NCI-H2227 treated with DMSO at 0.1 percent for 48 hours (cell line): ENCODE measurements around the gene ODAD3.
"Not testable (repeated sequence)": the region's sequence is repeated elsewhere in the genome, so short reads cannot be mapped to it uniquely, and the experiment has no call there.

ENCODE experiments used
- DNase-seq: peaks from one replicate; lab custom pipeline; 2025; lab: John Stamatoyannopoulos, UW

Gene ODAD3

DNA sequence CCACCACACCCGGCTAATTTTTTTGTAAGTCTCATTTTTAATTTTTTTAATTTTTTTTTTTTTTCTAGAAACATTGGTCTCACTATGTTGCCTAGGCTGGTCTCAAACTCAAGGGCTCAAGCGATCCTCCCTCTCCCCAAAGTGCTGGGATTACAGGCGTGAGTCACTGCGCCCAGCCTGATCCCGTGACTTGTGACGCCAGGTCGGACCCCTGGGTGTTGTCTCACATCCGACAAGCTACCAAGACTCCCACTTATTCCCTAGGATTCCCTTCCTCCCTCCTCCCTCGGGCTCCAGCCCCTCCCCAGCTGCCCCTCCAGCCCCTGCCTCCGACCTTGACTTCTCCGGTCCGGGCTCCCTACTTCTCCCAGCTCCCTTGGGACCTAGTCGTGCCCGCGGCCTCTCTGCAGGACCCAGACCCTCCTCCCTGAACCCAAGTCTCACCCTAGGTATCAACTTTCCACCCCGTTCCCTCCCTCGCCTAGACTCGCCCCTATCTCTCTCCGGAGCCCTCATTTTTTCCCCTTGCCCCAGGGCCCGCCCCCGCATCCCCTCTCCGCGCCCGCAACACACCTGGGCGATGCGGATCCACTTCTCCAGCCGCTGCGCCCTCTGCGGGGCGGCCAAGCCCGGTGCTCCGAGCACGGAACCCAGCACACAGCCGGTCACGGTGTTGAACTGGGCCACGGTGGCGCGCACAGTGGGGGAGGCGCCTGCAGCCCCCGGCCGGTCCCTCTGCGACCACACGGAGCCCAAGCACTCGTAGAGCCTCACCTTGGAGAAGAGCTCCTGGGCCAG is 28.9 kb downstream of the ODAD3 start:
- DNase-seq = no peak

DNA sequence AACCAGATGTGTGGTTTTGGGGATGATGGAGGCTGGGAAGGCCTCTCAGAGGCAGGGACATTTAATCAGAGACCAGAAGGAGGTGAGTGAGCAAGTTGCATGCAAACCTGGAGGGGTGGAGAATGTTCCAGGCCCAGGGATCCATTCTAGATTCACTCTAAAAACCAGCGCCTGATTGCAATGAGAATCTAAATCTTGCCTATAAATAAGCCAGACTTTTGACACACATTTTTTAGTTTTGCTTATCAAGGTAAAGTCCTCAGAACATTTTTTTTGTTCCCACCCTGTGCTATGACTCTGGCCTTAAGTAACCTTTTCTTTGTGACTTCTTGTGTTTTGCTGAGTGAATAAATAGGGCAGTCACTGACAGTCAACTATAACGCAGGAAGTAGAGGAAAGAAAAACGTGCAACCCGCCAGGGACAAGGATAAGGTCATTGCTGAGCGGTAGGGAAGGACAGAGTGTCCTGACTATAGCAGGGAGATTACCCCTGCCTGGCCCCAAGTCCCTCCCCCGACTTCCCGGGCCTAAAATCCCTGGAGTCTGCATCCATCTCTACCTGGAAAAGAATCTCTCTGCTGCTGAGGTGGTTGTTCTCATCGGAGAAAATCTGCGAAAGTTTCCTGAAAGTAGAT is 30.2 kb downstream of the ODAD3 start:
- DNase-seq = no peak

DNA sequence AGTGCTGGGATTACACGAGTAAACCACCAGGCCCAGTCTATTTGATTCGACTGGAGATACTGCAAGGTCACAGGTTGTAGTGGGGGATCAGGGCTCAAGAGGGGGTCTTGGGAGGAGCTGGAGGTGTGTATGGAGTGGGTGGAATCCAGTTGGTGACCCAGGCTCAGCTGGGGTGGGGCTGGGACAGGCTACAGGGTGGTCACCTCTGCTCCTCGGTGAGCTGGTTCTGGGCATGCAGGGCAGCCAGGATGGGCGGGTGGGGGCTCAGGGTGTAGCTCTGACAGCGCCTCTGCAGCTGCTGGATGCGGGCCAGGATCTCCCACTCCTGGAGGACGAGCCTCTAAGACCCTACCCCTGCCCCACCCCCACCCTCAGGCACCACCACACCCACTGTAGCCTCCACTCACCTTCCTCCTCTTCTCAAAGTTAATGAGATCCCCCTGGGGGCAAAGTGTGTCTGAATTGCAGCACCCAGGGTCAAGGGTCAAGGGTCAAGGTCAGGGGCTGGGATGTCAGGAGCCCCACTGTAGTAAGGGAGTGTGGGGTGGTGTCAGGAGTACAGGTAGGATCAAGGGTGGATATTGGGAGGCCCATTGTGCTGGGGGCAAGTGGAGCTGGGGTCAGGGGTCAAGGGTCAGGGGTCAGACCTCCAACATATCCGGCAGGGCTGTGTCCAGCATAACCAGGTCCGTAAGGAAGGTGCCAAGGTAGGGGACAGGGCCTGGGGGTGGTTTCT is 32.9 kb downstream of the ODAD3 start:
- DNase-seq = no peak

DNA sequence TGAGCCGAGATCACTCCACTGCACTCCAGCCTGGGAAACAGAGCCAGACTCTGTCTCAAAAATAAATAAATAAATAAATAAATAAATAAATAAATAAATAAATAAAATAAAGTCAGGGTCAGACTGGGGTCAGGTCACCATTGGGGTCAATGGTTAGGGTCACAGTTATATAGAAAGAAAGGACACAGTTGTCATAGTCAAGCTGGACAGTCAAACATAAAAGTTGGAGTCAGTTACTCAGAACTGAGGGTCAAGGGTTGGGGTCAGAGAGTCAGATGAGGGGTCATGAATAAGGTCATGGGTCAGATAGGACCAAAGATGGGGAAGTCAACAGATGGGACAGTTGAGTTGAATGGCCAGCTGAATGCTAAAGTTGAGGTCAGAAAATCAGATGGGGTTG is 34.1 kb downstream of the ODAD3 start:
- no peak for DNase-seq

DNA sequence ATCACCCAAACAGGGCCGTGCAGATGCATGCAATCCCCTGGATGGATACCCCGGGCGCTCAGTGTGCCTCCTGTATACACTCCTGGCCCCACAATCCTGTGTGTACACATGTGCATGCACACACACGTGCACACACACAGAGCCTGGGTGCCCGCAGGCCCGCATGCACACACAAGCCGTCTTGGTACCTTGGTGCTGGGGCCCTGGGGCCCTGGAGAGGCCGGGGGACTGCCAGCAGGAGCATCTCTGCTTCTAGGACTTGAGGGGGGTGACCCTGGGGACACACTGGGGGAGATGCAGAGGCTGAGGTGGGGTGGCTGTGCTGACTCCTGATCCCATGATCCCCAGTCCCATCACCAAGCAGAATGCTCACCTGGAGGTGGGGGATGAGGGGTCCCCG is 35.3 kb downstream of the ODAD3 start:
- DNase-seq = no peak

DNA sequence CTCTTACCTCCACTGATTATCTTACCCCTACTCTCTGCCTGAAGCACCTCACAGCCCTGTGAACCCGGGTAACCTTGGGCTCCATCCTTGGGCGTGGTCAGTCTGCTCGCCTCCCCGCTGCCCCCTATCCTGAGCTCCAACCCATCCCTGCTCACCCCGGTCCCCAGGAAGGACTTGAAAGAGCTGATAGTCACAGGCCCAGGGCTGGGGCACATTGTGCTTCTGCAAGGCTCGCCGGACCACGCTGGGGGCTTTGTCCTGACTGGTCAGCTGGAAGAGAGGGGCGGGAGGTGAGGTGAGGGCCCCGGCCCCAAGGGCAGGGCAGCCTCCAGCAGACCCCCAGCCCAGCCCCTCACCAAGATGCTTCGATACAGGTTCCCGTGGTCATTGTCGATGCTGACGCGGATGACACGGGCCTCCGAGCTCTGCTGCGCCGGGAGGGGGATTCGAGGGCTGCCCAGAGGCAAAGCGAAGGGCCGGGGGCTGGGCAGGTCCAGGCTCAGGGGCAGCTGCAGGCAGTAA is 37.8 kb downstream of the ODAD3 start:
- DNase-seq = no peak

DNA sequence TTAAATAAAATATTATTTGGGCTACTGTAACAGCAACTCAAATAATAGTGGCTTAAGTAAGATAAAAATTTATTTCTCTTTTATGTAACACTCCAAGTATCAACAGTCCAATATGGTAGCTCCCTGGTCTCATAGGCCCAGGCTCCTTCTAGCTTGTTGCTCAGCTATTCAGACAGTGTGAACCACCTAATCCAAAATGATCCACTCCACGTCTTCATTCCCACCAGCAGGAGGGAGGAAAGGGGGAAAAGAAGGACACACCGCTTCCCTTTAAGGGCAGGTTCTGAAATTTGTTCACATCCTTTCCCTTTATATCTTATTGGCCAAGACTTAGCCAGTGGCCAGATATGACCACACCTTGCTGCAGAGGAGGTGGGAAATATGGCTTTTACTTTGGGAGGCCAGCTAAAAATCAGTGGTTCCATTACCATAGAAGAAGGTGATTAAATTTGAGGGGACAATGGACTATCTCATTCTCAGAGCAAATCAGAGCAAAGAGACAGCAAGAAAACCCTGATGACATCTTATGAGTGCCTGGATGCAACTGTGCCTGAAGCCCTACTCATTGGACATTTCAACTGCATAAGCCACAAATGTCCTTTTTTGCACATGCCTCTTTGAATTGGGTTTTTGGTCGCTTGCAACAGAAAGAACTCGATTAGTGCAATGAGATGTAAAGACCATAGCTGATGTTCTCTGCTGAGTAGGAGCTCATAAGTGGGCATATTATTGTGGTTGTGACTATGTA is 43.8 kb downstream of the ODAD3 start:
- no peak for DNase-seq

DNA sequence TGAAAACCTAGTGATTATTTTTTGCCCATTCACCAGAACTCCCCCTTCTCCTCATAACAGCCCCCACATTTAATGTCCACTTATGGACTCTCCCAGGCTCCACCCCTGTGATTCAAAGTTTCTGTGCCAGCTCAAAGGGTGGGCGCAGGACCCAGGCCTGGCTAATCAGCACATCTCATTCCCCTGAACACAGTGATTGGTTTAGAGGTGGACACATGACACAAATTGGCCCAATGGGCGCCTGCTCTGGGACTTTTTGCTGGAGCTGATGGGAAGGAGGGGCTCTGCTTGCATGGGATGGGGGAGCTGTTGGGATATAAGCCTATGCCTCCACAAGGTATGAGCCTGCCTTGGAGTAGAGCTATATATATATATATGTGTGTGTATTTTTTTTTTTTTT is 44.6 kb downstream of the ODAD3 start:
- no peak for DNase-seq

DNA sequence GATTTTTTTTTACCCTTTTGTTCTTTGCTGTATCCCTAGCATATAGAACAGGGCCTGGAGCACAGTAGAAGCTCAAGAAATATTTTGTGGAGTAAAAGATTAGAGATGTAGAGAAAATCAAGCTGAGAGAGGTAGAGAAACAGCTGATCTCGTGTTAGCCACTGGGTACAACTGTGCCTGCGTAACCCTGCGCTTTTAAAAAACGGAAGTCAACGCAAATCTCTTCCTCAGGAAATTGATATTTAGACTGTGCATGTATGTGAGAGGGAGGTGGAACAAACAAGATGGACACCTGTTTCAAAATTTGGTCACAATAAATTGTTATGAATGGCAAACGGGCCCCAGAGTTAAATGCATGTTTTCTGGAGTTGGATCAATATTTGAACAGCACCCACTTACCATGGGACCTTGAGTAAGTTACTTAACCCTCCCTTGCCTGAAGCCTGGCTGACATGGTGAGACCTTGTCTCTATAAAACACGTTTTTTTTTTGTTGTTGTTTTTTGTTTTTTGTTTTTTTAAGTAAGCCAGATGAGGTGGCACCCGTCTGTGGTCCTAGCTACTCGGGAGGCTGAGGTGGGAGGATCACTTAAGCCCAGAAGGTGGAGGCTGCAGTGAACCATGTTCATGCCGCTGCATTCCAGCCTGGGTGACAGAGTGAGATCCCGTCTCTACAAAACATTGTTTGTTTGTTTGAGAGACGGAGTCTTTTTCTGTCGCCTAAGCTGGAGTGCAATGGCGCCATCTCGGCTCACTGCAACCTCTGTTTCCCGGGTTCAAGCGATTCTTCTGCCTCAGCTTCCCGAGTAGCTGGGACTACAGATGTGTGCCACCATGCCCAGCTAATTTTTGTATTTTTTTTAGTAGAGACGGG is 47.5 kb downstream of the ODAD3 start:
- DNase-seq = no peak

DNA sequence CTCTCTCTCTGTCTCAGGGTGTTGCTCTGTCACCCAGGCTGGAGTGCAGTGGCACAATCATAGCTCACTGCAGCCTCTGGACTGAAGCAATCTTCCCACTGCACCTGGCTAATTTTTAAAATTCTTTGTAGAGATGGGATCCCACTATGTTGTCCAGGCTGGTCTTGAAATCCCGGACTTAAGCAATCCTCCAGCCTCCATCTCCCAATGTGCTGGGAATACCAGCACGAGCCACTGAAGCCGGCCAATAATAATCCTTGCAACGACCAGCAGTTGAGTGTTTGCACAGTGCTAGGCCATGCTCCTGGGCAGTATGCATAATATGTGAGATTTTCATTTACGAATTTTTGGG is 50.2 kb downstream of the ODAD3 start:
- DNase-seq = no peak

DNA sequence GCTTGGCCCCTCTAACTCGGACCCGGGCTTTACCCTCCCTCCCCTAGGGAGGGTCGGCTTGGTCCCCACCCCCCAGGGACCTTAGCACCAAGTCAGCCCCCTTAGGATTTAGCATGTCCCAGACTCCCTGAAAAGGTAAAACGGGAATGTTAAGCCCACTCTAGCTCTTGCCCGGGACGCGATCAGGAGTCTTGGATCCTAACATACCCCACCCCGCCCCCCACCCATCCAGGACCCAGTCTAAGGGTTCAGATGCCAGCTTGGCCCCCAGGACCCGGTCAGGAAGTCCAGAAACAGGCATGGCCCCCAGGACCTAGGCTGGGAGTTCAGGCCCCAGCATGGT is 51.2 kb downstream of the ODAD3 start:
- no peak for DNase-seq

DNA sequence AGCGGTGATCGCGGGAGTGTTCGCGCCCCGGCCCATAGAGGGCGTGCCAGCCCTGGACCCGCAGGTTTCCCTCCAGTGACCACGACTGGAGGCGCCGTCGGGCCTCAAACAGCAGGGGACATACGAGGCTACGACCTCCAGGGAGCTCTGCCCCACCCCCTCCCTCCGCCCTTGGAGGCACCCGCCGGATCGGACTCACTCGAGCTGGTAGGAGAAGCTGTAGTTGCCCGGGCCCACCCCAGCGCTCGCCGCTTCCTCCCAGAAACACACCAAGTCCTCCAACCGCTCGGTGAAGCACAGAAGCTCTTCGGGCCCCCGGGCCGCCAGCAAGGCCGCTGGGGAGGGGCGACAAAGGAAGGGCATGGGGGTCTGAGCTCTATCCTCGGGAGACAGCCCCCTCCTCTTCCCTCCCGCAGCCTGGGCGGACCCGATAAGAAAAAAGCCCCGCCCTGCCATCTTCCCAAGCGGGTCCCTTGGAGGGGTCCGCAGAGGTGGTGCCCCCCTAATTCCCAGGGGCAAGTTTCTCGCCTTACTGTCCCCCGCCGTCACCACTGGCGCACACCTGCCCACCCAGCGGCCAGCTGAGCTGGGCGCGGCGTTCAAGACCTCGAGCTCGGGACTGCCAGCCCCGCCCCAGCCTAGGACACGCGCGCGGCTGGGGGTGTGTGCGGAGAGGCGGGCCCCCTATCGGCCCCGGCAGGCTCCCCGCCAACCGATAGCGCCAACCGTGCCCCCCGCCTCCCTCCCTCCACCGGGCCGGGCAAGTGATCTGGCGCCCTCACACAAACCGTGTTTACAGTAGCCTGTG is 51.8 kb downstream of the ODAD3 start:
- DNase-seq = peak; percentile 19

DNA sequence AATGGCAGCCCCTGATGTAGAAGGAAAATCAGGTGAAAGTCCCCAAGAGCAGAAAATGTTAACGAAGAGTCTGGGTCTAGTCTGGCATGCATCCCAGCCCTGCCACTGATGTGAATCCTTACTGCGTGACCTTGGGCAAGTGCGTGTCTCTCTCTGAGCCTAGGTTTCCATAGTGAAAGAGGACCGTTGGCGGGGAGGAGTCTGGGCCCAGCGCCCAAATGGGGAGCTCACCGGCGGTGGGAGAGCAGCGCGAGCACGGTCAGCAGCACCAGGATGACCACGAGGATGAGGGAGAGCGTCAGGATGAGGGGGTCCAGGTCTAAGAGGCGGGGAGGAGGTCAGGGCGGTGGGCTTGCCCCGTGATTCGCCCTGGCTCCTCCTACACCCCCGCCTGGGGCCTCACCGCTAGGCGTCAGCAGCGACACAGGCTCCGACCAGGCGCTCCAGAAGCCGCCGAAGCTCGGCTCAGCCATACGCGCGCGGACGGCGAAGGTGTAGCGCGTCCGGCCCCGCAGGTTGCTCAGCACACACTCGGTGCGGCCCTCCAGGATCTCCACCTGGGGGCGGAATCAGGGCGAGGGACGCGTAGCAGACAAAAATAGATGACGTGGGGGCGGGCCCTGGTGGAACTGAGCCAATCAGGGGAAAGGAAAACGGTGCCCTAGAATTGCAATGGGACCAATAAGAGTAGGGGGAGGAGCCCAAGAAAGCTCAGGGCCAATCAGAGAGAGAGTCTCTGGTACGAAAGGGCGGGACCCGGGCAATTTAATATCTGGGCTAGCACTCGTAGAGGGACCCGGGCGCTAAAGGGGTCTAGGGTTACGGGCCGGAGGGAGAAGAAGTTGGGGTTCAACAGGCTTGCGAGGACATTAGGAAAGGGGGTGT is 54.0 kb downstream of the ODAD3 start:
- peak; percentile 96 for DNase-seq

DNA sequence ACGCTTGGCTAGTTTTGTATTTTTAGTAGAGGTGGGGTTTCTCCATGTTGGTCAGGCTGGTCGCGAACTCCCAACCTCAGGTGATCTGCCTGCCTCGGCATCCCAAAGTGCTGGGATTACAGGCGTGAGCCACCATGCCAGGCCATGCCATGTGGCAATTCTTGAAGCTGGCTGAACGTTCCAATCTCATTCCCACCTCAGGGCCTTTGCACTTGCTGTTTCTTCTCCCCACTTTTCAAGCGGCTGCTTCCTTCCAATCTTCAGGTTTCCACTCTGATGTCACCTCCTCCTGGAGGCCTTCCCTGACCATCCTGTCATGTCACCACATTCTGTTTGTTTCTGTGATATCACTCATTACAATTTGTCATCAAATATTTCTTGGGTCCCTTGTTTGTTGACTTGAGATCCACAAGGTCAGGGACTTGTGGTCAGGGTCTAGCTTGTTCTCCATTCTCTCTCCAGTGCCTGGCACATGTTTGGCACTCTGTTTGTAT is 55.0 kb downstream of the ODAD3 start:
- no peak for DNase-seq

DNA sequence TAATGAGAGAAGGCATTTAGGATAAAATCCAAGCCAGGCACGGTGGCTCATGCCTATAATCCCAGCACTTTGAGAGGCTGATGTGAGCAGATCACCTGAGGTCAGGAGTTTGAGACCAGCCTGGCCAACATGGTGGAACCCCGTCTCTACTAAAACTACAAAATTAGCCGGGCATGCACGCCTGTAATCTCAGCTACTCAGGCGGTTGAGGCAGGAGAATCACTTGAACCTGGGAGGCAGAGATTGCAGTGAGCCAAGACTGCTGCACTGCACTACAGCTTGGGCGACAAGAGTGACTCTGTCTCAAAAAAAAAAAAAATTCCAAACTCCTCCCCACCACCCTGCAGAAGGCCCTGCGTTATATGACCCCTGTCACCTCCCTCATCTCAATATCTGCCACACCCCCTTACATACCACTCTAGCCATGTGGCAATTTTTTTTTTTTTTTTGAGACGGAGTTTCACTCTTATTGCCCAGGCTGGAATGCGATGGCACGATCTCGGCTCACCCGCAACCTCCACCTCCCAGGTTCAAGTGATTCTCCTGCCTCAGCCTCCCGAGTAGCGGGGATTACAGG is 55.6 kb downstream of the ODAD3 start:
- DNase-seq = not testable (repeated sequence)

DNA sequence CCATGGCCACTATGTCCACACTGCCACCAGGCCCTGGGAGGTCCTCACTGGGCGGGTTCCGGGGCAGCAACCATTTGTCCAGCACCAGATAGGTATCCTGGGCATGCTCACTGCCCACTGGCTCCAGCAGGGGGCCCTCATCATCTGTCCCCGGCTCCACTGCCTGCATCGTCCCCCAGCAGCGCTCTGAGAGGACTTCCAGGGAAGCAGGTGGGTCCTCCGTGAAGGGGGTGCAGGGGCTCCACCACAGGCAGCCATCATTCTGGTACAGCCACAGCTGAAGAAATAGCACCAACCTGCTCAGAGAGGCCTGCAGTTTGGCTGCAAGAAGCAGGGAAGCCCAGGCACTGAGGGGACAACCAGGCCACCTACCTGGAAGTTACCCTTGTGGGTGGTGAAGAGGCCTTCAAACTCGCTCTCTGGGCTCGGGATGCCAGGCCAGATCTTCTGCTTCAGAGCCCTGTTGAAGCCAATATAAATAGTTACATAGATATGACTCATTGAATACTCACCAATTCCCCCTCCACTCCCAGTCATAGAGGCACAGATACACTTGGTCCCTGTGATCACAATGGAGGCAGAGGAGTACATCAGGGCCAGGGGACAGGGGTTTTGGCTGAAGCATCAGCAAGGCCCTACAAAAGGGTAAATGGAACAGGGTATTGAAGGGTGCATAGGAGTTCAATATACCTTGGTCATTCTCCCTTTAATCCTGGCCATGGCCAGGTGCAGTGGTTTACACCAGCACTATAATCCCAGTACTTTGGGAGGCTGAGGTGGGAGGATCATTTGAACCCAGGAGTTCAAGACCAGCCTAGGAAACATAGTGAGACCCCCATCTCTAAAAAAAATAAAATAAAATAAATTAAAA is 56.4 kb downstream of the ODAD3 start:
- no peak for DNase-seq

DNA sequence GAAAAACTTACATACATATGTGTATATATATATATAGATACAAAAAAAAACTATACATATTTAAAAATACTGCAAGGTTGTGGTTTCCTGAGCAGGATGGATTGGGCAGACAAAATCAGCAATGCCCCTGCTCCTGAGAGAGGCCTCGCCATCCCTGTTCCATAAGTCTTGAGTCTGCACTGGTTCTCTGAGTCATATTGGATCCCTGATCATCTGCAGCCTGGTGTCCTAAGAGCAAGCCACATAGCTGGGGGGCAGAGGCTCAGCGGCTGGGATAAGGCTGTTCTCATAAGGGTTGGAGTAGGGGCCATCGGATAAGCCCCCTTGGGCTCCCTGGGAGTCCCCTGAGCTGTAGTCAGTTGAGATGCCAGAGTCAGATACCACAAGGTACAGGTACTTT is 57.2 kb downstream of the ODAD3 start:
- DNase-seq = no peak

DNA sequence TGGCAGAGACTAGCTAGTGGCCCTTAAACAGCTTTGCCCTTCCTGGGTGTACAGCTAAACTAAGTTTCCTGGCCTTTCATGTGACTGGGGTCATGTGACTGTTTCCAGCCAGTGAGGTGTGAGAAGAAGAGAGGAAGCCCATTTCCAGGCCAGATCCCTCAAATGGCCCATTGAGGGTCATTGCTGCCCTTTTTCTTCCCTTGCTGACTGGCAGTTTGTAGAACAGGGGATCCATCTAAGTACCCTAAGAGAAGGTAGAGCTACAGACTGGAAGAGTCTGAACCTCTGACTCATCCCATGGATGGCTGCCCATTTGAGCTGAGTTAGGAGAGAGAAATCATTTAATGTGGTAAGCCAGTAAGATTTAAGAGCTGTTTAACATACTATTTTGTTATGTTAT is 57.7 kb downstream of the ODAD3 start:
- no peak for DNase-seq
